ENCODE results near the gene LONRF3. TPM values are rescaled to one million over a fixed set of nuclear protein-coding genes. Genes with fewer than 3 reads are reported as not detected.
A peak's percentile ranks its signal among the peaks of the same experiment; 100 is the strongest.

The LONRF3 gene
- total and polyA plus RNA-seq, 2 of the 13 experiments (the other 11 are each of a cell fraction or from before 2014, with no cell fraction given): 4.8 to 11.6 TPM

GRCh38 chrX:118974088-118974907 lies at the start of gene LONRF3 (continued):
- TF ChIP-seq THAP11 (CRISPR knock-in tag; IDR thresholded peaks at IDR 0.05): no peak
- no peak for TF ChIP-seq XBP1 (CRISPR knock-in tag; IDR thresholded peaks at IDR 0.05)
- no peak for TF ChIP-seq GABPA (IDR thresholded peaks at IDR 0.05; ENCODE audit: low read depth, low read length)
- no peak for TF ChIP-seq GABPA (CRISPR knock-in tag; IDR thresholded peaks at IDR 0.05; ENCODE audit: low read depth)
- TF ChIP-seq CSRNP1 (CRISPR knock-in tag; IDR thresholded peaks at IDR 0.05): no peak
- TF ChIP-seq SUZ12 (IDR thresholded peaks at IDR 0.05; ENCODE audit: low read depth, low read length): no peak
- TF ChIP-seq EEA1 (CRISPR knock-in tag; IDR thresholded peaks at IDR 0.05; ENCODE audit: borderline replicate concordance): no peak
- TF ChIP-seq LBX2 (CRISPR knock-in tag; IDR thresholded peaks at IDR 0.05; ENCODE audit: borderline replicate concordance): no peak
- TF ChIP-seq, protein P1, sequence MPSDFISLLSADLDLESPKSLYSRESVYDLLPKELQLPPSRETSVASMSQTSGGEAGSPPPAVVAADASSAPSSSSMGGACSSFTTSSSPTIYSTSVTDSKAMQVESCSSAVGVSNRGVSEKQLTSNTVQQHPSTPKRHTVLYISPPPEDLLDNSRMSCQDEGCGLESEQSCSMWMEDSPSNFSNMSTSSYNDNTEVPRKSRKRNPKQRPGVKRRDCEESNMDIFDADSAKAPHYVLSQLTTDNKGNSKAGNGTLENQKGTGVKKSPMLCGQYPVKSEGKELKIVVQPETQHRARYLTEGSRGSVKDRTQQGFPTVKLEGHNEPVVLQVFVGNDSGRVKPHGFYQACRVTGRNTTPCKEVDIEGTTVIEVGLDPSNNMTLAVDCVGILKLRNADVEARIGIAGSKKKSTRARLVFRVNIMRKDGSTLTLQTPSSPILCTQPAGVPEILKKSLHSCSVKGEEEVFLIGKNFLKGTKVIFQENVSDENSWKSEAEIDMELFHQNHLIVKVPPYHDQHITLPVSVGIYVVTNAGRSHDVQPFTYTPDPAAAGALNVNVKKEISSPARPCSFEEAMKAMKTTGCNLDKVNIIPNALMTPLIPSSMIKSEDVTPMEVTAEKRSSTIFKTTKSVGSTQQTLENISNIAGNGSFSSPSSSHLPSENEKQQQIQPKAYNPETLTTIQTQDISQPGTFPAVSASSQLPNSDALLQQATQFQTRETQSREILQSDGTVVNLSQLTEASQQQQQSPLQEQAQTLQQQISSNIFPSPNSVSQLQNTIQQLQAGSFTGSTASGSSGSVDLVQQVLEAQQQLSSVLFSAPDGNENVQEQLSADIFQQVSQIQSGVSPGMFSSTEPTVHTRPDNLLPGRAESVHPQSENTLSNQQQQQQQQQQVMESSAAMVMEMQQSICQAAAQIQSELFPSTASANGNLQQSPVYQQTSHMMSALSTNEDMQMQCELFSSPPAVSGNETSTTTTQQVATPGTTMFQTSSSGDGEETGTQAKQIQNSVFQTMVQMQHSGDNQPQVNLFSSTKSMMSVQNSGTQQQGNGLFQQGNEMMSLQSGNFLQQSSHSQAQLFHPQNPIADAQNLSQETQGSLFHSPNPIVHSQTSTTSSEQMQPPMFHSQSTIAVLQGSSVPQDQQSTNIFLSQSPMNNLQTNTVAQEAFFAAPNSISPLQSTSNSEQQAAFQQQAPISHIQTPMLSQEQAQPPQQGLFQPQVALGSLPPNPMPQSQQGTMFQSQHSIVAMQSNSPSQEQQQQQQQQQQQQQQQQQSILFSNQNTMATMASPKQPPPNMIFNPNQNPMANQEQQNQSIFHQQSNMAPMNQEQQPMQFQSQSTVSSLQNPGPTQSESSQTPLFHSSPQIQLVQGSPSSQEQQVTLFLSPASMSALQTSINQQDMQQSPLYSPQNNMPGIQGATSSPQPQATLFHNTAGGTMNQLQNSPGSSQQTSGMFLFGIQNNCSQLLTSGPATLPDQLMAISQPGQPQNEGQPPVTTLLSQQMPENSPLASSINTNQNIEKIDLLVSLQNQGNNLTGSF (CRISPR knock-in tag; IDR thresholded peaks at IDR 0.05): no peak
- no peak for TF ChIP-seq ZKSCAN1 (IDR thresholded peaks at IDR 0.05; ENCODE audit: low read length)
- no peak for TF ChIP-seq SMAD3 (CRISPR knock-in tag; IDR thresholded peaks at IDR 0.05)
- TF ChIP-seq AKAP8 (CRISPR knock-in tag; IDR thresholded peaks at IDR 0.05): no peak
- TF ChIP-seq ZNF224 (CRISPR knock-in tag; IDR thresholded peaks at IDR 0.05): 0 out of 2 replicates have a peak, but pooled peaks have one; percentile 37
- no peak for TF ChIP-seq TBX3 (IDR thresholded peaks at IDR 0.05; ENCODE audit: borderline replicate concordance)
- TF ChIP-seq POLR2A (IDR thresholded peaks at IDR 0.05; ENCODE audit: insufficient read depth in 1 of 2, low read depth in 2 of 2, low read length in 2 of 2): peak; percentile 77 to 81
- TF ChIP-seq NKX3-1 (CRISPR knock-in tag; IDR thresholded peaks at IDR 0.05): no peak
- no peak for TF ChIP-seq LCORL (IDR thresholded peaks at IDR 0.05)
- 0 out of 2 replicates have a peak, but pooled peaks have one; percentile 21 for TF ChIP-seq LCORL (CRISPR knock-in tag; IDR thresholded peaks at IDR 0.05)
- peak; percentile 72; the same call in 1 of the 2 replicates for TF ChIP-seq TEF (CRISPR knock-in tag; IDR thresholded peaks at IDR 0.05)
- TF ChIP-seq, protein P2, sequence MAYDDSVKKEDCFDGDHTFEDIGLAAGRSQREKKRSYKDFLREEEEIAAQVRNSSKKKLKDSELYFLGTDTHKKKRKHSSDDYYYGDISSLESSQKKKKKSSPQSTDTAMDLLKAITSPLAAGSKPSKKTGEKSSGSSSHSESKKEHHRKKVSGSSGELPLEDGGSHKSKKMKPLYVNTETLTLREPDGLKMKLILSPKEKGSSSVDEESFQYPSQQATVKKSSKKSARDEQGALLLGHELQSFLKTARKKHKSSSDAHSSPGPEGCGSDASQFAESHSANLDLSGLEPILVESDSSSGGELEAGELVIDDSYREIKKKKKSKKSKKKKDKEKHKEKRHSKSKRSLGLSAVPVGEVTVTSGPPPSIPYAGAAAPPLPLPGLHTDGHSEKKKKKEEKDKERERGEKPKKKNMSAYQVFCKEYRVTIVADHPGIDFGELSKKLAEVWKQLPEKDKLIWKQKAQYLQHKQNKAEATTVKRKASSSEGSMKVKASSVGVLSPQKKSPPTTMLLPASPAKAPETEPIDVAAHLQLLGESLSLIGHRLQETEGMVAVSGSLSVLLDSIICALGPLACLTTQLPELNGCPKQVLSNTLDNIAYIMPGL (CRISPR knock-in tag; IDR thresholded peaks at IDR 0.05; ENCODE audit: borderline replicate concordance in 1 of 2, low read depth in 1 of 2): no peak; a peak in 1 of 4 replicates
- TF ChIP-seq FOXJ3 (CRISPR knock-in tag; IDR thresholded peaks at IDR 0.05; ENCODE audit: borderline replicate concordance): no peak

Measured in HepG2 (cell line).